Measurements from ENCODE around the gene LAMC1.

GRCh38 chr1:183137782-183138181, 114.6 kb downstream of the LAMC1 start:
- TF ChIP-seq CTCF (IDR thresholded peaks at IDR 0.05): no peak
- no peak for TF ChIP-seq POLR2A (IDR thresholded peaks at IDR 0.05)
